Smooth muscle cell (in vitro differentiated cells): ENCODE measurements around the gene ZCCHC14. TPM values are rescaled to one million over a fixed set of nuclear protein-coding genes. Genes with fewer than 3 reads are reported as not detected.
"Not testable (repeated sequence)": the region's sequence is repeated elsewhere in the genome, so short reads cannot be mapped to it uniquely, and the experiment has no call there.

Experiments
- DNase-seq: peaks from one replicate; lab custom pipeline; 2025; ENCODE audit not compliant: unreplicated experiment; lab: John Stamatoyannopoulos, UW
- H2AFZ ChIP-seq: fragments of 200-600 bp; sonication (generic); 2 replicates; pipeline ENCODE4 v1.6.0; 2016; ENCODE audit warnings: antibody characterized with exemption, low read depth, mild to moderate bottlenecking
- H3F3A ChIP-seq: fragments of 200-600 bp; sonication (generic); 2 replicates; pipeline ENCODE4 v1.6.0; 2017; ENCODE audit warnings: antibody characterized with exemption, low read depth
- H3K27ac ChIP-seq: fragments of 200-600 bp; sonication (generic); 2 replicates; pipeline ENCODE4 v1.5.1; 2016; ENCODE audit warnings: low read depth, mild to moderate bottlenecking
- H3K27me3 ChIP-seq: fragments of 200-600 bp; sonication (generic); 2 replicates; pipeline ENCODE4 v1.6.1; 2016; ENCODE audit warnings: low read depth, mild to moderate bottlenecking
- H3K36me3 ChIP-seq: fragments of 200-600 bp; sonication (generic); 2 replicates; pipeline ENCODE4 v1.5.1; 2016; ENCODE audit warnings: low read depth
- H3K4me1 ChIP-seq: fragments of 200-600 bp; sonication (generic); 2 replicates; pipeline ENCODE4 v1.5.1; 2016; ENCODE audit warnings: low read depth
- H3K4me2 ChIP-seq: fragments of 200-600 bp; sonication (generic); 2 replicates; pipeline ENCODE4 v1.6.0; 2016; ENCODE audit warnings: mild to moderate bottlenecking
- H3K4me3 ChIP-seq: fragments of 200-600 bp; sonication (generic); 2 replicates; pipeline ENCODE4 v1.5.1; 2016; ENCODE audit warnings: mild to moderate bottlenecking
- H3K79me2 ChIP-seq: fragments of 200-600 bp; sonication (generic); 2 replicates; pipeline ENCODE4 v1.6.0; 2016; ENCODE audit warnings: low read depth, mild to moderate bottlenecking
- H3K9ac ChIP-seq: fragments of 200-600 bp; sonication (generic); 2 replicates; pipeline ENCODE4 v1.6.0; 2016; ENCODE audit warnings: low read depth
- H3K9me3 ChIP-seq: fragments of 200-600 bp; sonication (generic); replicated peaks from 2 replicates; pipeline ENCODE4 v1.5.1; 2016; ENCODE audit warnings: low read depth
- H4K20me1 ChIP-seq: fragments of 200-600 bp; sonication (generic); 2 replicates; pipeline ENCODE4 v1.6.0; 2016; ENCODE audit warnings: low read depth
- WGBS: methylation state at CpG from one replicate; pipeline ENCODE4 v1.1.7; 2016; ENCODE audit warnings: low lambda C conversion rate; 5-methylcytosine and 5-hydroxymethylcytosine counted together
- polyA plus RNA-seq: library from polyadenylated mRNA; unstranded; fragments of >200 nt; fragmentation: Nextera tagmentation; extraction: Ambion mirVana; gene quantifications from 2 replicates; pipeline ENCODE4 v1.2.1, GENCODE V29; 2016
- total RNA-seq: library from RNA; depleted of rRNA; stranded (reverse); fragments of >200 nt; gene quantifications from 2 replicates; pipeline ENCODE4 v1.2.3, GENCODE V29; 2014
- TF ChIP-seq, protein P1 (sequence below): fragments of 200-600 bp; sonication (generic); IDR thresholded peaks from 2 replicates; pipeline ENCODE4 v1.5.1; 2017; ENCODE audit warnings: borderline replicate concordance, mild to moderate bottlenecking, antibody characterized with exemption; ENCODE audit not compliant: insufficient read depth, poor library complexity, severe bottlenecking

ZCCHC14 gene
- total and polyA plus RNA-seq, 2 experiments from 2014 or later: 4.6 to 8.5 TPM

DNA sequence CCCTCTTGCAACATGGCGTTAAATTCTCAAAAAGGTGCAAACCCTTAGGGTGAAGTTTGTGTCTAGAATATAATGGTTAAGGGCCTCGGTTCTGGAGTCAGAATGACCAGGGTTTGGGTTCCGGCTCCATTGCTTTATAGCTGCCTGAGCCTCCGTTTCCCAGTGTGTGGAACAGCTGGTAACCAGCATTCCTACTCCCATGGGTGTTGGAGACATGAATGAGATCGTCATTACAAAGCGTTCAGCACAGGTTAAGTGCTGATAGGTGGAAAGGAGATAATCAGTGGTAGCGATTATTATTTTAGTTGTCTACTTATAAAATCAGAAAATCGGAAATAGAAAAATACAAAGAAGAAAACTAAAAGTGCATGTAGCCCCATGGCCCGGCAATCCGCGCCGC, 23.5 kb upstream of the ZCCHC14 start:
- no peak for DNase-seq
- Histone ChIP-seq H3K27ac (no peak overlapping the region), H3K4me3 (no peak overlapping the region), H3K9ac (no peak overlapping the region), H3F3A (no peaks in the 10 kb centered on the region), H3K36me3 (no peaks in the 10 kb centered on the region), H3K4me1 (no peaks in the 10 kb centered on the region), H2AFZ (no peak overlapping the region), H3K4me2 (no peak overlapping the region), H3K9me3 (no peaks in the 10 kb centered on the region), H4K20me1 (no peaks in the 10 kb centered on the region), H3K79me2 (no peaks in the 10 kb centered on the region), H3K27me3 (no peaks in the 10 kb centered on the region)
- TF ChIP-seq, protein P1, sequence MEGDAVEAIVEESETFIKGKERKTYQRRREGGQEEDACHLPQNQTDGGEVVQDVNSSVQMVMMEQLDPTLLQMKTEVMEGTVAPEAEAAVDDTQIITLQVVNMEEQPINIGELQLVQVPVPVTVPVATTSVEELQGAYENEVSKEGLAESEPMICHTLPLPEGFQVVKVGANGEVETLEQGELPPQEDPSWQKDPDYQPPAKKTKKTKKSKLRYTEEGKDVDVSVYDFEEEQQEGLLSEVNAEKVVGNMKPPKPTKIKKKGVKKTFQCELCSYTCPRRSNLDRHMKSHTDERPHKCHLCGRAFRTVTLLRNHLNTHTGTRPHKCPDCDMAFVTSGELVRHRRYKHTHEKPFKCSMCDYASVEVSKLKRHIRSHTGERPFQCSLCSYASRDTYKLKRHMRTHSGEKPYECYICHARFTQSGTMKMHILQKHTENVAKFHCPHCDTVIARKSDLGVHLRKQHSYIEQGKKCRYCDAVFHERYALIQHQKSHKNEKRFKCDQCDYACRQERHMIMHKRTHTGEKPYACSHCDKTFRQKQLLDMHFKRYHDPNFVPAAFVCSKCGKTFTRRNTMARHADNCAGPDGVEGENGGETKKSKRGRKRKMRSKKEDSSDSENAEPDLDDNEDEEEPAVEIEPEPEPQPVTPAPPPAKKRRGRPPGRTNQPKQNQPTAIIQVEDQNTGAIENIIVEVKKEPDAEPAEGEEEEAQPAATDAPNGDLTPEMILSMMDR: no peak
- WGBS: 93% methylated on average over 12 of the region's 12 CpGs

DNA sequence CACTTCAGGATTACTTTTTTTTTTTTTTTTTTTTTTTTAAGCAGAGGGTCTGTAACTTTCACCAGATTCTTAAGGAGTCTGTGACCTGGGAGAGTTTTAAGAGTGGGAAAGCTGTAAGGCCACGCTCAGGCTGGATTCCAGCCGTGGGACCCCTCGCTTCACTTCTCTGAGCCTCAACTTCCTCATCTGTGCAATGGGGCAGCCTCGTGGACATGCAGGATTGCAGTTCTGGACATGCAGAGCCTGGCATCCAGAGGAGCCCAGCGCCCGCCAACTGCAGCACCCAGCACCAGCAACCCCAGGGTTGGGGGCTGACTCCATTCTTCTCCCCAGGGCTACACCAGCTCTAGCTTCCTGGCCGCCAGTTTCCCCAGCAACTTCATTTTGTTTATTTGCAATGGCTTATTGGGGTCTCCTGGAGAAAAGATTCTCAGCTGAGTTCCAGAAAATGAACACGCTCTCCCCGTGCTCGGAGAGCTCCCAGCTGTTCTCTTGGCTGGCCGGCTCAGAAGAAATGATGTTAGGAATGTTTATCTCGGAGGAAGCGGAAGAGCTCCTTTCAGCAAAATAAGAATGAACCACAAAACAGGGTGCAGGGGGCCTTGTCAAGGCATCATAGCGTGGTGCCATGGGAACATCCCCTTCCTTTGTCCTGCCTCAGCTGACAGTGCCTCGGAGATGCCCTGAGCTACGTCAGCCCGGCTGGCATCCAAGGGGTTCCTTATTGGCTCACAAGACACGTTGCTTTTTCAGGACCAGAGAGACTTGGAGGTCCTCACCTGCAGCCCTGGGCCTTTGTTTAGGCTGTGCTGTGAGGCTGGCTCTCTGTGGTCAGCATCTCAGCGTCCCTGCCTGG, 22.9 kb upstream of the ZCCHC14 start:
- H3K9ac ChIP-seq: no peak overlapping the region
- TF ChIP-seq, protein P1: no peak
- 86% methylated on average over 19 of the region's 19 CpGs for WGBS
- H3K36me3 ChIP-seq: no peaks in the 10 kb centered on the region
- no peaks in the 10 kb centered on the region for H3K4me1 ChIP-seq
- H3K79me2 ChIP-seq: no peaks in the 10 kb centered on the region
- H3K4me3 ChIP-seq: no peak overlapping the region
- H4K20me1 ChIP-seq: no peaks in the 10 kb centered on the region
- H3K9me3 ChIP-seq: no peaks in the 10 kb centered on the region
- H3F3A ChIP-seq: no peaks in the 10 kb centered on the region
- H2AFZ ChIP-seq: no peak overlapping the region
- DNase-seq: no peak
- no peaks in the 10 kb centered on the region for H3K27me3 ChIP-seq
- H3K27ac ChIP-seq: no peak overlapping the region
- no peak overlapping the region for H3K4me2 ChIP-seq

DNA sequence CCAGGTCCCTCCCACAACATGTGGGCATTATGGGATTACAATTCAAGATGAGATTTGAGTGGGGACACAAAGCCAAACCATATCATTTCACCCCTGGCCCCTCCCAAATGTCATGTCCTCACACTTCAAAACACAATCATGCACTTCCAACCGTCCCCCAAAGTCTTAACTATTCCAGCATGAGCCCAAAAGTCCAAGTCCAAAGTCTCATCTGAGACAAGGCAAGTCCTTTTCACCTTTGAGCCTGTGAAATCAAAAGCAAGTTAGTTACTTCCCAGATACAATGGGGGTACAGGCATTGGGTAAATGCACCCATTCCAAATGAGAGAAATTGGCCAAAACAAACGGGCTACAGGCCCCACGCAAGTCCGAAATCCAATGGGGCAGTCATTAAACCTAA, 17.0 kb upstream of the ZCCHC14 start:
- not testable (repeated sequence) for DNase-seq, H2AFZ ChIP-seq, H3K4me1 ChIP-seq, H3K4me2 ChIP-seq, H3K79me2 ChIP-seq, H3K4me3 ChIP-seq, H3F3A ChIP-seq, H4K20me1 ChIP-seq, H3K9me3 ChIP-seq, H3K9ac ChIP-seq, H3K27me3 ChIP-seq, H3K27ac ChIP-seq, H3K36me3 ChIP-seq
- WGBS: 93% methylated on average over 4 of the region's 4 CpGs

DNA sequence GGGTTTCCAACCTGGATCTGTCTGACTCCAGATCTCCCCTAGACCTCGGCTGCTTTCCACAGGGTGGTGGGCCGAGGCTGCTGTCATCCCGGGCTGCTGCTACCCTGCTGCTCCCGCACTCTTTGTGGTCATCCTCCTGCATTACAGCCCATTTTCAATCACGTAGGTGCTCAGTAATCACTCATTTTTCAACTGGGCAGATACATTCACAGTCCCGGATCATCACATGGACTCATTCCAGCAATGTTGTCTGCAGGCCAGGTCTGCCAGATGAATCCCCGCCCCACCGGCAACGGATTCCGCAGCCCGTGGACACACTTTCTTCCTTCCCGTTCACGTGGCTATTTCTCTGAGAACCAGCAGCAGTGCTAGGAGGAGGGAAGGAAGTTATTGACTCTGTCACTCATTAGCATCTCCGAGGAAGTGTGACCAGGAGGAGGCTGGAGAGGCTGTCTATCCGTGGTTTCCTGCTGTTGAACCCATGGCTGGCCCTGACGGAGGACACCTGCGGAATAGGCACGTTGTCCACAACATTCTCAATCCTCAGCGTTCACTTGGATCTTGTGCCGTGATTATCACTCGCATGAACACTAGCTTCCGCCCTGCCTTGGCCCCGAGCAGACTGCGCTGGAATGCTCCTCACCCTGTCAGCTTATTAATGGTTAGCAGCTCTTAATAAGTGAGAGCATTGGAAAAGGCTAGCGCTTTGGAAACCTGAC, 14.7 kb upstream of the ZCCHC14 start:
- Histone ChIP-seq H3K27ac (no peak overlapping the region), H3K4me1 (no peaks in the 10 kb centered on the region), H4K20me1 (no peaks in the 10 kb centered on the region), H2AFZ (no peak overlapping the region), H3K79me2 (no peaks in the 10 kb centered on the region), H3K4me3 (no peak overlapping the region), H3K9me3 (no peaks in the 10 kb centered on the region), H3K4me2 (no peak overlapping the region), H3K9ac (no peak overlapping the region), H3F3A (no peaks in the 10 kb centered on the region), H3K27me3 (no peaks in the 10 kb centered on the region), H3K36me3 (no peaks in the 10 kb centered on the region)
- 86% methylated on average over 25 of the region's 25 CpGs for WGBS
- no peak for DNase-seq
- TF ChIP-seq, protein P1: no peak
